ENCODE data around the gene HBM.
A peak's percentile ranks its signal among the peaks of the same experiment; 100 is the strongest.
"Not testable (repeated sequence)": the region's sequence is repeated elsewhere in the genome, so short reads cannot be mapped to it uniquely, and the experiment has no call there.

Gene HBM

GRCh38 chr16:170788-171187 lies 5.0 kb downstream of the HBM start:
- DNase-seq: no peak

GRCh38 chr16:172374-172941 lies 6.7 kb downstream of the HBM start, which contains the start of gene HBA2:
Gene HBA2, plus strand, starts transcription at chr16:172876. Its CDS starts 37 bp downstream, at chr16:172913.
- DNase-seq: not testable (repeated sequence)

DNA sequence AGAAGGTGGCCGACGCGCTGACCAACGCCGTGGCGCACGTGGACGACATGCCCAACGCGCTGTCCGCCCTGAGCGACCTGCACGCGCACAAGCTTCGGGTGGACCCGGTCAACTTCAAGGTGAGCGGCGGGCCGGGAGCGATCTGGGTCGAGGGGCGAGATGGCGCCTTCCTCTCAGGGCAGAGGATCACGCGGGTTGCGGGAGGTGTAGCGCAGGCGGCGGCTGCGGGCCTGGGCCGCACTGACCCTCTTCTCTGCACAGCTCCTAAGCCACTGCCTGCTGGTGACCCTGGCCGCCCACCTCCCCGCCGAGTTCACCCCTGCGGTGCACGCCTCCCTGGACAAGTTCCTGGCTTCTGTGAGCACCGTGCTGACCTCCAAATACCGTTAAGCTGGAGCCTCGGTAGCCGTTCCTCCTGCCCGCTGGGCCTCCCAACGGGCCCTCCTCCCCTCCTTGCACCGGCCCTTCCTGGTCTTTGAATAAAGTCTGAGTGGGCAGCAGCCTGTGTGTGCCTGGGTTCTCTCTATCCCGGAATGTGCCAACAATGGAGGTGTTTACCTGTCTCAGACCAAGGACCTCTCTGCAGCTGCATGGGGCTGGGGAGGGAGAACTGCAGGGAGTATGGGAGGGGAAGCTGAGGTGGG lies 7.6 kb downstream of the HBM start:
- DNase-seq: not testable (repeated sequence)

DNA sequence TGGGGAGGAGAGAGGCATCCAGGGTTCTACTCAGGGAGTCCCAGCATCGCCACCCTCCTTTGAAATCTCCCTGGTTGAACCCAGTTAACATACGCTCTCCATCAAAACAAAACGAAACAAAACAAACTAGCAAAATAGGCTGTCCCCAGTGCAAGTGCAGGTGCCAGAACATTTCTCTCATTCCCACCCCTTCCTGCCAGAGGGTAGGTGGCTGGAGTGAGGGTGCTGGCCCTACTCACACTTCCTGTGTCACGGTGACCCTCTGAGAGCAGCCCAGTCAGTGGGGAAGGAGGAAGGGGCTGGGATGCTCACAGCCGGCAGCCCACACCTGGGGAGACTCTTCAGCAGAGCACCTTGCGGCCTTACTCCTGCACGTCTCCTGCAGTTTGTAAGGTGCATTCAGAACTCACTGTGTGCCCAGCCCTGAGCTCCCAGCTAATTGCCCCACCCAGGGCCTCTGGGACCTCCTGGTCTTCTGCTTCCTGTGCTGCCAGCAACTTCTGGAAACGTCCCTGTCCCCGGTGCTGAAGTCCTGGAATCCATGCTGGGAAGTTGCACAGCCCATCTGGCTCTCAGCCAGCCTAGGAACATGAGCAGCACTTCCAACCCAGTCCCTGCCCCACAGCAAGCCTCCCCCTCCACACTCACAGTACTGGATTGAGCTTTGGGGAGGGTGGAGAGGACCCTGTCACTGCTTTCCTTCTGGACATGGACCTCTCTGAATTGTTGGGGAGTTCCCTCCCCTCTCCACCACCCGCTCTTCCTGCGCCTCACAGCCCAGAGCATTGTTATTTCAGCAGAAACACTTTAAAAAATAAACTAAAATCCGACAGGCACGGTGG lies 8.4 kb downstream of the HBM start:
- DNase-seq: not testable (repeated sequence)

GRCh38 chr16:175011-175949 lies 9.5 kb downstream of the HBM start:
- DNase-seq: no peak

- DNase-seq: not testable (repeated sequence)
These were observed 10.2 kb downstream of the HBM start for GRCh38 chr16:176006-176405.

- DNase-seq: not testable (repeated sequence)
These were observed 11.0 kb downstream of the HBM start, which contains the start of gene HBA1 for GRCh38 chr16:176477-177382. Gene HBA1, plus strand, starts transcription at chr16:176680. Its CDS starts 37 bp downstream, at chr16:176717.

GRCh38 chr16:177394-177822 lies 11.6 kb downstream of the HBM start:
- DNase-seq: peak; percentile 93

DNA sequence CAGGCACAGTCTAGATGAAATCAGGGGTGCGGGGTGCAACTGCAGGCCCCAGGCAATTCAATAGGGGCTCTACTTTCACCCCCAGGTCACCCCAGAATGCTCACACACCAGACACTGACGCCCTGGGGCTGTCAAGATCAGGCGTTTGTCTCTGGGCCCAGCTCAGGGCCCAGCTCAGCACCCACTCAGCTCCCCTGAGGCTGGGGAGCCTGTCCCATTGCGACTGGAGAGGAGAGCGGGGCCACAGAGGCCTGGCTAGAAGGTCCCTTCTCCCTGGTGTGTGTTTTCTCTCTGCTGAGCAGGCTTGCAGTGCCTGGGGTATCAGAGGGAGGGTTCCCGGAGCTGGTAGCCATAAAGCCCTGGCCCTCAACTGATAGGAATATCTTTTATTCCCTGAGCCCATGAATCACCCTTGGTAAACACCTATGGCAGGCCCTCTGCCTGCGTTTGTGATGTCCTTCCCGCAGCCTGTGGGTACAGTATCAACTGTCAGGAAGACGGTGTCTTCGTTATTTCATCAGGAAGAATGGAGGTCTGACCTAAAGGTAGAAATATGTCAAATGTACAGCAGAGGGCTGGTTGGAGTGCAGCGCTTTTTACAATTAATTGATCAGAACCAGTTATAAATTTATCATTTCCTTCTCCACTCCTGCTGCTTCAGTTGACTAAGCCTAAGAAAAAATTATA lies 12.3 kb downstream of the HBM start:
- DNase-seq: no peak

- no peak for DNase-seq
These were observed 12.9 kb downstream of the HBM start for GRCh38 chr16:178668-179015.

- no peak for DNase-seq
These were observed 13.7 kb downstream of the HBM start for GRCh38 chr16:179211-180092.

DNA sequence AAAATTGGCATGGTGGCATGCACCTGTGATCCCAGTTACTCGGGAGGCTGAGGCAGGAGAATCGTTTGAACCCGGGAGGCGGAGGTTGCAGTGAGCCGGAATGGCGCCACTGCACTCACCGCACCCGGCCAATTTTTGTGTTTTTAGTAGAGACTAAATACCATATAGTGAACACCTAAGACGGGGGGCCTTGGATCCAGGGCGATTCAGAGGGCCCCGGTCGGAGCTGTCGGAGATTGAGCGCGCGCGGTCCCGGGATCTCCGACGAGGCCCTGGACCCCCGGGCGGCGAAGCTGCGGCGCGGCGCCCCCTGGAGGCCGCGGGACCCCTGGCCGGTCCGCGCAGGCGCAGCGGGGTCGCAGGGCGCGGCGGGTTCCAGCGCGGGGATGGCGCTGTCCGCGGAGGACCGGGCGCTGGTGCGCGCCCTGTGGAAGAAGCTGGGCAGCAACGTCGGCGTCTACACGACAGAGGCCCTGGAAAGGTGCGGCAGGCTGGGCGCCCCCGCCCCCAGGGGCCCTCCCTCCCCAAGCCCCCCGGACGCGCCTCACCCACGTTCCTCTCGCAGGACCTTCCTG lies 14.4 kb downstream of the HBM start, which contains the start of gene HBQ1:
TSS of gene HBQ1 (plus strand) at position 359 of the 575 bp plus-strand sequence. CDS start at position 387, 28 bp downstream.
- DNase-seq: no peak

GRCh38 chr16:180681-181564 lies 15.1 kb downstream of the HBM start:
- peak; percentile 18 for DNase-seq

GRCh38 chr16:181565-182021 lies 15.8 kb downstream of the HBM start:
- DNase-seq: no peak

GRCh38 chr16:183005-183404 lies 17.2 kb downstream of the HBM start:
- DNase-seq: no peak

DNA sequence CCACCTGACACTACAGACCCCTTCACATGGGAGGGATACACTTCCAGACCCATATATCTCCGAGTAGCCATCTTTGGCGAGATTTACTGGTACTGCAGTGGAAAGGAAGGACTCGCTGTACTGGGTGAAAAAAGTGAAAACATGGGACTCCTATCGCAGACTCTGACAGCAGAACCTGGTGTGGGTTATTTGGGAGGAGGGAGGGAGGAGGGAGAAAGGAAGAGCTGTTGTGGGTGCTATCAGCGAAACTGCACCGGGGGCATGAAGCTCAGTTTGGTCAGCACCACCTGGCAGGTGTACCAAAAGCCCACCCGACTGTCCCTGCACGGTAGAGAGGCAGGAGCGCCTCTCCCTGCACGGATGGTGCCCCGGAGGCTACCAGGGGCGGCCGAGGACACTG lies 19.4 kb downstream of the HBM start:
- DNase-seq: no peak

GRCh38 chr16:185691-186090 lies 19.9 kb downstream of the HBM start:
- DNase-seq: no peak

GRCh38 chr16:187330-187729 lies 21.6 kb downstream of the HBM start:
- no peak for DNase-seq
